ENCODE data around the gene FAM168A. TPM values are rescaled to one million over a fixed set of nuclear protein-coding genes. Genes with fewer than 3 reads are reported as not detected.

FAM168A gene
- total and polyA plus RNA-seq, 4 donors, result 4.8 to 14.6 (median 9.1) TPM

DNA sequence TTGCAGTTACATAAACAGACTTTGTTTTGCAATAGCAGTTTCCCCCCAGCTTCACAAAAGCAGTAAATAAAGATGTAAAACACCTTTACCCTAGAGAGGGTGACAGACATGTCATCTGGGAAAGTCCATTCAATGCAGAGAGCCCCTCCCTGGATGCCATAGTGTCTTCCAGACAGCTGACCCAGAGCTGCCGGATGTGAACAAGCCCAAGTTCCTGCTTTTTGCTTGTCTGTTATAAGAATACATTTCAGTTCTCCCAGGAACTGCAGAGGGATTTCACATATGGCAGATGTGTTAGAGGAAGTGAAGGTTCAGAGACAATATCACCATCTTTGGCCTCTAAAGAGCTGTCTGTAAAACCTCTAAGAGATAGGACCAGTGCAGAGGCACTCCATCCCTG is 172.8 kb downstream of the FAM168A start:
- no peak for TF ChIP-seq JUND (IDR thresholded peaks at IDR 0.05)
- no peak for TF ChIP-seq RAD21 (IDR thresholded peaks at IDR 0.05)
- TF ChIP-seq, protein P1, sequence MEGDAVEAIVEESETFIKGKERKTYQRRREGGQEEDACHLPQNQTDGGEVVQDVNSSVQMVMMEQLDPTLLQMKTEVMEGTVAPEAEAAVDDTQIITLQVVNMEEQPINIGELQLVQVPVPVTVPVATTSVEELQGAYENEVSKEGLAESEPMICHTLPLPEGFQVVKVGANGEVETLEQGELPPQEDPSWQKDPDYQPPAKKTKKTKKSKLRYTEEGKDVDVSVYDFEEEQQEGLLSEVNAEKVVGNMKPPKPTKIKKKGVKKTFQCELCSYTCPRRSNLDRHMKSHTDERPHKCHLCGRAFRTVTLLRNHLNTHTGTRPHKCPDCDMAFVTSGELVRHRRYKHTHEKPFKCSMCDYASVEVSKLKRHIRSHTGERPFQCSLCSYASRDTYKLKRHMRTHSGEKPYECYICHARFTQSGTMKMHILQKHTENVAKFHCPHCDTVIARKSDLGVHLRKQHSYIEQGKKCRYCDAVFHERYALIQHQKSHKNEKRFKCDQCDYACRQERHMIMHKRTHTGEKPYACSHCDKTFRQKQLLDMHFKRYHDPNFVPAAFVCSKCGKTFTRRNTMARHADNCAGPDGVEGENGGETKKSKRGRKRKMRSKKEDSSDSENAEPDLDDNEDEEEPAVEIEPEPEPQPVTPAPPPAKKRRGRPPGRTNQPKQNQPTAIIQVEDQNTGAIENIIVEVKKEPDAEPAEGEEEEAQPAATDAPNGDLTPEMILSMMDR (IDR thresholded peaks at IDR 0.05; ENCODE audit: low read depth, low read length, missing input control), result no peak
- no peak for TF ChIP-seq FOXA2 (IDR thresholded peaks at IDR 0.05)
- TF ChIP-seq, protein P2, sequence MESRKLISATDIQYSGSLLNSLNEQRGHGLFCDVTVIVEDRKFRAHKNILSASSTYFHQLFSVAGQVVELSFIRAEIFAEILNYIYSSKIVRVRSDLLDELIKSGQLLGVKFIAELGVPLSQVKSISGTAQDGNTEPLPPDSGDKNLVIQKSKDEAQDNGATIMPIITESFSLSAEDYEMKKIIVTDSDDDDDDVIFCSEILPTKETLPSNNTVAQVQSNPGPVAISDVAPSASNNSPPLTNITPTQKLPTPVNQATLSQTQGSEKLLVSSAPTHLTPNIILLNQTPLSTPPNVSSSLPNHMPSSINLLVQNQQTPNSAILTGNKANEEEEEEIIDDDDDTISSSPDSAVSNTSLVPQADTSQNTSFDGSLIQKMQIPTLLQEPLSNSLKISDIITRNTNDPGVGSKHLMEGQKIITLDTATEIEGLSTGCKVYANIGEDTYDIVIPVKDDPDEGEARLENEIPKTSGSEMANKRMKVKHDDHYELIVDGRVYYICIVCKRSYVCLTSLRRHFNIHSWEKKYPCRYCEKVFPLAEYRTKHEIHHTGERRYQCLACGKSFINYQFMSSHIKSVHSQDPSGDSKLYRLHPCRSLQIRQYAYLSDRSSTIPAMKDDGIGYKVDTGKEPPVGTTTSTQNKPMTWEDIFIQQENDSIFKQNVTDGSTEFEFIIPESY (IDR thresholded peaks at IDR 0.05), result no peak
- no peak for TF ChIP-seq FOXA1 (IDR thresholded peaks at IDR 0.05)
- no peak for TF ChIP-seq NR2F2 (IDR thresholded peaks at IDR 0.05)
- TF ChIP-seq TAF1 (conservative IDR thresholded peaks at IDR 0.05), result no peak
- no peak for TF ChIP-seq REST (IDR thresholded peaks at IDR 0.05)
- Histone ChIP-seq H3K9me3 (ENCODE audit: control insufficient read depth in 4 of 4, low read length in 3 of 4) (no peaks in the 10 kb centered on the region), H3K4me1 (ENCODE audit: control insufficient read depth in 4 of 4, insufficient read depth in 4 of 4, low read length in 3 of 4) (peaks cover 0 to 2% (median 0%) of the 10 kb centered on the region in 4 donors), H3K36me3 (ENCODE audit: control insufficient read depth in 4 of 4, insufficient read depth in 3 of 4, low read depth in 1 of 4, low read length in 3 of 4) (peaks cover 0 to 2% (median under 1%) of the 10 kb centered on the region in 4 donors), H3K9ac (ENCODE audit: low read depth in 1 of 2, low read length in 2 of 2) (no peak overlapping the region), H3K27ac (ENCODE audit: low read depth in 1 of 2, low read length in 2 of 2) (no peak overlapping the region), H3K4me3 (ENCODE audit: low read depth in 1 of 3, low read length in 3 of 3) (no peak overlapping the region), H3K27me3 (ENCODE audit: control insufficient read depth in 4 of 4, insufficient read depth in 4 of 4, low read length in 3 of 4) (no peaks in the 10 kb centered on the region)
- 88% methylated on average over 1 of the region's 1 CpG for WGBS
- DNase-seq (ENCODE audit: low spot score), result no peak

GRCh38 chr11:73423506-73423905 is 174.4 kb downstream of the FAM168A start:
- TF ChIP-seq, protein P2 (IDR thresholded peaks at IDR 0.05), result no peak
- TF ChIP-seq HNF4A (conservative IDR thresholded peaks at IDR 0.05), result no peak
- TF ChIP-seq FOXA2 (IDR thresholded peaks at IDR 0.05), result no peak
- no peak for TF ChIP-seq HNF4G (IDR thresholded peaks at IDR 0.05)
- H3K4me1 ChIP-seq (ENCODE audit: control insufficient read depth in 4 of 4, insufficient read depth in 4 of 4, low read length in 3 of 4), result peaks cover 0 to 2% (median 0%) of the 10 kb centered on the region in 4 donors
- DNase-seq (ENCODE audit: low spot score), result no peak
- no peak overlapping the region for H3K4me3 ChIP-seq (ENCODE audit: low read depth in 1 of 3, low read length in 3 of 3)
- WGBS, result 96% methylated on average over 3 of the region's 3 CpGs
- H3K9ac ChIP-seq (ENCODE audit: low read depth in 1 of 2, low read length in 2 of 2), result no peak overlapping the region
- H3K27me3 ChIP-seq (ENCODE audit: control insufficient read depth in 4 of 4, insufficient read depth in 4 of 4, low read length in 3 of 4), result no peaks in the 10 kb centered on the region
- no peak overlapping the region for H3K27ac ChIP-seq (ENCODE audit: low read depth in 1 of 2, low read length in 2 of 2)
- H3K9me3 ChIP-seq (ENCODE audit: control insufficient read depth in 4 of 4, low read length in 3 of 4), result no peaks in the 10 kb centered on the region
- peaks cover 0 to 2% (median 0%) of the 10 kb centered on the region in 4 donors for H3K36me3 ChIP-seq (ENCODE audit: control insufficient read depth in 4 of 4, insufficient read depth in 3 of 4, low read depth in 1 of 4, low read length in 3 of 4)

Data from liver (tissue), 9 donors.